Measurements from ENCODE around the gene ASCL2.

ASCL2 gene

DNA sequence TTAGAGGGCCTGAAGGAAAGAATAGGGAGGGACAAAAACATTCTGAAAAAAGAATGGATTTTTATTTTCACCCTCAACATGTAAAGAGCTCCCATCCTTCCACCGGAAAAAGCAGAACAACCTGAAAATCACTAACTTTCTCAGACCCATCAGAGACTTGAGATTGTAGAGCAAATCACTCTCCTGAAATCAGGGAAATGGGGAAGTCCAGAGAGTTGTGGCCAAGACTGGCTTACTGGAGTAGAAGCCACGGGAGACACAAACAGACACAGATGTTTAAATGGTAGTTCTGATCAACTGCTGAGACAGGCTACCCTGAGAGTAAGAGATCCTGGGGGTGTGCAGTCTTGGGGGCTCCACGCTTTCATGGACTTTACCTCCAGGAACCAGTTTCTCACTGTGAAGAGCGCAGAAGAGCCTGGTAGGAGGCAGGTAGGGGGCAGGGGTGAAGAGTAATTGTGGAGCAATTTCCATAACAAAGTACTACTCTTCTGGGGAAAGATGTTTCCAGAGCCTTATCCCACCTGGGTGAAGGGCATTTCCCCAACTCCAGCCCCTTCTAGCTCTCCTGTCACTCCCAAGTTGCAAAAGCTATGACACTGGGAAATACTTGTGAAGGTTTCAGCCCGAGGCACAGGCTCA lies 47.1 kb downstream of the ASCL2 start:
- DNase-seq: peak; percentile 71

DNA sequence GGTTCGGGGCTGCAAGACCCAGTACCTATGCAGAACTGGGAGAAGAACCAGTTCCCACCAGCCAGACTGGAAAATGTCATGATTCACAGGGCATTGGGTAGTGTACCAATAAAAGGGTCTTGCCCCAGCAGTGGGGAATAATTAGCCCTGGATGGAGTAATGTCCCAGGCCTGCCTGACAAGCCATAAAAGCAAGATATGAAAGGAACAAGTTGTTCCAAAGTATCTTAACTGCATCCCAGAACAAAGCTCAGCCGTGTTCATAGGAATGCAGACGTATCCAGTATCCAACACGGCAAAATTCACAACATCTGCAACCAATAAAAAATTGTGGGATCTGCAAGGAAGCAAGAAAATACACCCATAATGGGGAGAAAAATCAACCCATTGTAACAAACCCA lies 47.9 kb downstream of the ASCL2 start:
- no peak for DNase-seq

- DNase-seq: no peak
Observed at GRCh38 chr11:2221591-2221990, 48.8 kb downstream of the ASCL2 start.

- no peak for DNase-seq
Observed at GRCh38 chr11:2221024-2221423, 49.4 kb downstream of the ASCL2 start.

DNA sequence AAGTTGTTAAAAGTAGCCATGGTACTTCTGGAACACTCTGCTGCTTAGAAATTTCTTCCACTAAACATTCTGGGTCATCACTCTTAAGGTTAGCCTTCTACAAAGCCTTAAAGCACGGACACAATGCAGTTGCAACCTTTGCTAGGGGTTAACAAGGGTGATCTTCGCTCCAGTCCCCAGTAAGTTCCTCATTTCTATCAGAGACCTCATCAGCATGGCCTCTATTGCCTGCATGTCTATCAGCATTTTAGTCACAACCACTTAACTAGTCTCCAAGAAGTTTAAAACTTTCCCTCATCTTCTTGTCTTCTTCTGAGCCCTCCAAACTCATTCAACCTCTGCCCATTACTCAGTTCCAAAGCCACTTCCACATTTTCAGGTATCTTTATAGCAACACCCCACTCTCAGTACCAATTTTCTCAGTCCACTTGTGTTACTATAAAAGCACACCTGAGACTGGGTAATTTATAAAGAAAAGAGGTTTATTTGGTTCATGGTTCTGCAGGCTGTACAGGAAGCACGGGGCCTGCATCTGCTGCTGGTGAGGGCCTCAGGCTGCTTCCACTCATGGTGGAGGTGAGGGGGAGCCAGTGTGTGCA lies 50.1 kb downstream of the ASCL2 start:
- DNase-seq: peak; percentile 55

GRCh38 chr11:2219318-2220017 lies 50.9 kb downstream of the ASCL2 start:
- DNase-seq: no peak
